Measurements from ENCODE around the gene SIRT3. TPM values are rescaled to one million over a fixed set of nuclear protein-coding genes. Genes with fewer than 3 reads are reported as not detected.

SIRT3 gene
- total and polyA plus RNA-seq, 2 of the 13 experiments (the other 11 are each of a cell fraction or from before 2014, with no cell fraction given), result 15.1 to 18.2 TPM

DNA sequence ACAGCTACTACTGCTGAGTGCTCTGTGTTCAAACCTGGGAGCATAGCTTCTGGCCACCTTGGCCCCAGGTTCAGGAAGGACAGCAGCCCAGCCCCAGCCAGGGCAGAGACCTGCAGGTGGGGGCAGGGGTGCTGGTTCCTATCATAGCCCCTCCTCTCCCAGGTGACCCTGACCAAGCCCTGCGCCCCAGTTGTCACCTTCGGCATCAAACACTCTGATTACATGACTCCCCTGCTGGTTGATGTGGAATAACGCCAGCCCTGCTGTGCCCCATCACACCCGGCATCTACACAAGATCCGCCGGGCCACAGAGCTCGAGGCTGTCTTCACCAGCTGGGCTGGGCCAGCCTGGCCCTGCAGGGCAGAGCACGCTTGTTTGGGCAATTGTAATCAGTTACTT is 36.4 kb downstream of the SIRT3 start:
- FAIRE-seq (no peak), ATAC-seq (peak; percentile 19), DNase-seq (ENCODE audit: low spot score) (no peak)
- Histone ChIP-seq H3K9me3 (ENCODE audit: low read length) (no peaks in the 10 kb centered on the region), H3K9ac (ENCODE audit: insufficient read depth, low read depth, low read length) (no peak overlapping the region), H3K27ac (ENCODE audit: extremely low read length, insufficient read depth, low read length) (no peak overlapping the region), H3K4me2 (ENCODE audit: low read depth, low read length) (no peak overlapping the region), H3K4me1 (ENCODE audit: insufficient read depth, low read length) (peaks cover 8% of the 10 kb centered on the region; the same call in 1 of the 2 replicates), H3K79me2 (ENCODE audit: insufficient read depth, low read length) (no peaks in the 10 kb centered on the region), H2AFZ (ENCODE audit: low read length) (no peak overlapping the region), H3K27me3 (ENCODE audit: control insufficient read depth in 1 of 2, insufficient read depth in 2 of 2, low read length in 2 of 2) (no peaks in the 10 kb centered on the region), H3K4me3 (replicated peaks in 1 of 3; ENCODE audit: insufficient read depth in 1 of 3, low read depth in 2 of 3, low read length in 3 of 3) (no peak overlapping the region), H4K20me1 (ENCODE audit: insufficient read depth, low read length) (no peaks in the 10 kb centered on the region), H3K36me3 (replicated peaks in 1 of 2; ENCODE audit: control insufficient read depth in 1 of 2, insufficient read depth in 2 of 2, low read length in 2 of 2) (peaks cover 3 to 11% of the 10 kb centered on the region in 2 experiments; a peak in 3 of 5 replicates)
- CTCF ChIA-PET (ENCODE audit: low intra/inter-chr PET ratio, low total read pairs), result no interaction called here
- in situ Hi-C loops (cut with HindIII; ENCODE audit: extremely low pct_ligation_motif_present, low pct_unique_long_range_greater_than_20kb), result no loop called here
- no TSS peak for BruUV-seq (replicated peaks)
- 92% methylated on average over 6 of the region's 8 CpGs for WGBS (ENCODE audit: low lambda C conversion rate)
- intact Hi-C loops (cut with micrococcal nuclease; ENCODE audit: unreplicated experiment), result no loop called here
- POLR2A ChIA-PET, result interaction anchor here (1.0 kb wide), 1 partner anchor 36 kb away, joined by 3 read pairs; no protein-coding TSS in a partner anchor
- 0 out of 4 replicates have a peak, but pooled peaks of 1 of the 2 experiments have one; percentile 9 for TF ChIP-seq POLR2A (IDR thresholded peaks at IDR 0.05; ENCODE audit: insufficient read depth in 1 of 2, low read depth in 2 of 2, low read length in 2 of 2)
- TF ChIP-seq HMG20B (CRISPR knock-in tag; conservative IDR thresholded peaks at IDR 0.05), result no peak
- TF ChIP-seq, protein P1, sequence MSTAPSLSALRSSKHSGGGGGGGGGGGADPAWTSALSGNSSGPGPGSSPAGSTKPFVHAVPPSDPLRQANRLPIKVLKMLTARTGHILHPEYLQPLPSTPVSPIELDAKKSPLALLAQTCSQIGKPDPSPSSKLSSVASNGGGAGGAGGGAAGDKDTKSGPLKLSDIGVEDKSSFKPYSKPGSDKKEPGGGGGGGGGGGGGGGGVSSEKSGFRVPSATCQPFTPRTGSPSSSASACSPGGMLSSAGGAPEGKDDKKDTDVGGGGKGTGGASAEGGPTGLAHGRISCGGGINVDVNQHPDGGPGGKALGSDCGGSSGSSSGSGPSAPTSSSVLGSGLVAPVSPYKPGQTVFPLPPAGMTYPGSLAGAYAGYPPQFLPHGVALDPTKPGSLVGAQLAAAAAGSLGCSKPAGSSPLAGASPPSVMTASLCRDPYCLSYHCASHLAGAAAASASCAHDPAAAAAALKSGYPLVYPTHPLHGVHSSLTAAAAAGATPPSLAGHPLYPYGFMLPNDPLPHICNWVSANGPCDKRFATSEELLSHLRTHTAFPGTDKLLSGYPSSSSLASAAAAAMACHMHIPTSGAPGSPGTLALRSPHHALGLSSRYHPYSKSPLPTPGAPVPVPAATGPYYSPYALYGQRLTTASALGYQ (CRISPR knock-in tag; IDR thresholded peaks at IDR 0.05), result no peak
- TF ChIP-seq, protein P2, sequence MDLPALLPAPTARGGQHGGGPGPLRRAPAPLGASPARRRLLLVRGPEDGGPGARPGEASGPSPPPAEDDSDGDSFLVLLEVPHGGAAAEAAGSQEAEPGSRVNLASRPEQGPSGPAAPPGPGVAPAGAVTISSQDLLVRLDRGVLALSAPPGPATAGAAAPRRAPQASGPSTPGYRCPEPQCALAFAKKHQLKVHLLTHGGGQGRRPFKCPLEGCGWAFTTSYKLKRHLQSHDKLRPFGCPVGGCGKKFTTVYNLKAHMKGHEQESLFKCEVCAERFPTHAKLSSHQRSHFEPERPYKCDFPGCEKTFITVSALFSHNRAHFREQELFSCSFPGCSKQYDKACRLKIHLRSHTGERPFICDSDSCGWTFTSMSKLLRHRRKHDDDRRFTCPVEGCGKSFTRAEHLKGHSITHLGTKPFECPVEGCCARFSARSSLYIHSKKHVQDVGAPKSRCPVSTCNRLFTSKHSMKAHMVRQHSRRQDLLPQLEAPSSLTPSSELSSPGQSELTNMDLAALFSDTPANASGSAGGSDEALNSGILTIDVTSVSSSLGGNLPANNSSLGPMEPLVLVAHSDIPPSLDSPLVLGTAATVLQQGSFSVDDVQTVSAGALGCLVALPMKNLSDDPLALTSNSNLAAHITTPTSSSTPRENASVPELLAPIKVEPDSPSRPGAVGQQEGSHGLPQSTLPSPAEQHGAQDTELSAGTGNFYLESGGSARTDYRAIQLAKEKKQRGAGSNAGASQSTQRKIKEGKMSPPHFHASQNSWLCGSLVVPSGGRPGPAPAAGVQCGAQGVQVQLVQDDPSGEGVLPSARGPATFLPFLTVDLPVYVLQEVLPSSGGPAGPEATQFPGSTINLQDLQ (CRISPR knock-in tag; IDR thresholded peaks at IDR 0.05), result no peak
- no peak for TF ChIP-seq SCMH1 (CRISPR knock-in tag; IDR thresholded peaks at IDR 0.05; ENCODE audit: borderline replicate concordance)
- TF ChIP-seq ZNF263 (CRISPR knock-in tag; IDR thresholded peaks at IDR 0.05), result no peak
- TF ChIP-seq HNRNPH1 (optimal IDR thresholded peaks at IDR 0.05; ENCODE audit: low read depth, low read length), result no peak
- 0 out of 2 replicates have a peak, but pooled peaks have one; percentile 27 for TF ChIP-seq KDM2A (CRISPR knock-in tag; IDR thresholded peaks at IDR 0.05; ENCODE audit: borderline replicate concordance, low read depth)
